ENCODE measurements around the gene VLDLR. TPM values are rescaled to one million over a fixed set of nuclear protein-coding genes. Genes with fewer than 3 reads are reported as not detected.

VLDLR gene
- total RNA-seq, 4 donors from 2014 or later, result 12.4 to 20.2 (median 15.7) TPM

DNA sequence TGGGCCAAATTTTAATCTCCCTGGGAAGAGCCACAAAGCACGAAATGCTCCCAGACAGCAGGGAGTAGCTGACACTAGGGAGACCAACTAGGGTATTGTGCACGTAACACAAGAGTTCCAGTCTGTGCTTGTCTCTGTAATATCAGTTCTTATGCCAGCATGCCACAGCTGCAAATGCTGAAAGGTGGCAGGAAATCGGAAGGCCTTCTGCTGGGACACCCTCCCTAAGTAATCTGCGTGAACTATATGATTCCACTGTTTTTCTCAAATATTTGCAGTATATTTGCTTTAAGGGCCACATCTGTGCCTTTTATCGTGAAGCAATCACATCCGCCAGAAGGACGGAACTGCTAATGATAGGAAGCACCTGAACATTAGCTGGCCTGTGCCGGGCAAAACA, 12.6 kb downstream of the VLDLR start:
- Histone ChIP-seq H3K36me3 (peaks cover 0 to 35% (median 0%) of the 10 kb centered on the region in 3 donors), H3K4me1 (peaks cover 5 to 68% (median 21%) of the 10 kb centered on the region in 3 donors), H3K27me3 (no peaks in the 10 kb centered on the region), H3K27ac (peak overlapping the region; percentile 5 to 79 (median 21)), H3K4me3 (peak overlapping the region in 1 of 4 donors; percentile 18), H3K9me3 (no peaks in the 10 kb centered on the region)
- TF ChIP-seq, protein P1, sequence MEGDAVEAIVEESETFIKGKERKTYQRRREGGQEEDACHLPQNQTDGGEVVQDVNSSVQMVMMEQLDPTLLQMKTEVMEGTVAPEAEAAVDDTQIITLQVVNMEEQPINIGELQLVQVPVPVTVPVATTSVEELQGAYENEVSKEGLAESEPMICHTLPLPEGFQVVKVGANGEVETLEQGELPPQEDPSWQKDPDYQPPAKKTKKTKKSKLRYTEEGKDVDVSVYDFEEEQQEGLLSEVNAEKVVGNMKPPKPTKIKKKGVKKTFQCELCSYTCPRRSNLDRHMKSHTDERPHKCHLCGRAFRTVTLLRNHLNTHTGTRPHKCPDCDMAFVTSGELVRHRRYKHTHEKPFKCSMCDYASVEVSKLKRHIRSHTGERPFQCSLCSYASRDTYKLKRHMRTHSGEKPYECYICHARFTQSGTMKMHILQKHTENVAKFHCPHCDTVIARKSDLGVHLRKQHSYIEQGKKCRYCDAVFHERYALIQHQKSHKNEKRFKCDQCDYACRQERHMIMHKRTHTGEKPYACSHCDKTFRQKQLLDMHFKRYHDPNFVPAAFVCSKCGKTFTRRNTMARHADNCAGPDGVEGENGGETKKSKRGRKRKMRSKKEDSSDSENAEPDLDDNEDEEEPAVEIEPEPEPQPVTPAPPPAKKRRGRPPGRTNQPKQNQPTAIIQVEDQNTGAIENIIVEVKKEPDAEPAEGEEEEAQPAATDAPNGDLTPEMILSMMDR (IDR thresholded peaks at IDR 0.05), result no peak
- intact Hi-C loops (cut with DNase I), result no loop called here
- DNase-seq, result no peak
- 32 to 46% methylated on average over 8 of the region's 8 CpGs for WGBS, 2 donors

DNA sequence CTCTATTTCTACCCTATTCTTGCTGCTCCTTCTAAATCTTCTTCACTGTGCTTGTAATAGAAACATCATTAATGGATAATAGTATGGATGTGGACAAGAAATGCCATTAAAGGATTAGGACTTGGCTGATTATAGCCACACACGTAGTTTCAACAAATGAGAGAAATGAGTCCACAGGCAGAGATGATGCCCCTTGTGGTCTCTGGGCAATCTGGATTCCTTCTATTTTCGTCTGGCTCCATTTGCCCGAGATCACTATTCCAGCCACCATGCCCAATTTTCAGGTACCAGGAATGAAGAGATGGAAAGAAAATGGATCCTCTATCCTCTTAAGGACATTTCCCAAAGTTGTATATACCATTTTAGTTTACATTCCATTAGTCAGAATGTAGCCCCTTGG, 13.2 kb downstream of the VLDLR start:
- Histone ChIP-seq H3K4me1 (peaks cover 5 to 61% (median 21%) of the 10 kb centered on the region in 3 donors), H3K36me3 (peaks cover 0 to 42% (median 0%) of the 10 kb centered on the region in 3 donors), H3K9me3 (no peaks in the 10 kb centered on the region), H3K27ac (peak overlapping the region in 2 of 4 donors; percentile 5 to 79), H3K4me3 (no peak overlapping the region), H3K27me3 (no peaks in the 10 kb centered on the region)
- no peak for DNase-seq
- intact Hi-C loops (cut with DNase I), result no loop called here
- WGBS, 2 donors, result 85% methylated on average over 3 of the region's 3 CpGs
- TF ChIP-seq POLR2A (IDR thresholded peaks at IDR 0.05), result no peak
- TF ChIP-seq, protein P1 (IDR thresholded peaks at IDR 0.05), result no peak

DNA sequence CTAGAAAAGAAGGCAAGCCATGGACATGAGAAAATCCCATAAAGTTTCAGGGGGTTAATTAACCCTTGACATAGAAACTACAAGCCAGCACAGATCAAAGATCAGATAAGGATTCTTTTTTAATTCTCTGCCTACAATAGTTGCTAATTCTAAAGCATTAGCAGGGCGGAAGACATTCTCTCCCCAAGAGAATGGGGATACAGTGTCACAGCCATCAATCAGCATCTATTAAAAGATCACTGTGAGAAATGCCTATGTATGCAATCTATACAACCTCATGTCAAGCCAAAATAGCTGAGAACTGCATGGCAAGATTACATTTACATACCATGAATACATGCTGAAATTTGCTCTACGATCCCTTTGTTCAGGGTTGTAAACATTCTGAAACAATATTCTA, 14.3 kb downstream of the VLDLR start:
- 90 to 92% methylated on average over 2 of the region's 2 CpGs for WGBS, 2 donors
- Histone ChIP-seq H3K27ac (no peak overlapping the region), H3K4me3 (no peak overlapping the region), H3K36me3 (peaks cover 0 to 52% (median 0%) of the 10 kb centered on the region in 3 donors), H3K4me1 (peaks cover 5 to 51% (median 21%) of the 10 kb centered on the region in 3 donors), H3K27me3 (no peaks in the 10 kb centered on the region), H3K9me3 (no peaks in the 10 kb centered on the region)
- DNase-seq, result no peak
- no peak for TF ChIP-seq POLR2A (IDR thresholded peaks at IDR 0.05)
- TF ChIP-seq, protein P1 (IDR thresholded peaks at IDR 0.05), result no peak
- intact Hi-C loops (cut with DNase I), result no loop called here

DNA sequence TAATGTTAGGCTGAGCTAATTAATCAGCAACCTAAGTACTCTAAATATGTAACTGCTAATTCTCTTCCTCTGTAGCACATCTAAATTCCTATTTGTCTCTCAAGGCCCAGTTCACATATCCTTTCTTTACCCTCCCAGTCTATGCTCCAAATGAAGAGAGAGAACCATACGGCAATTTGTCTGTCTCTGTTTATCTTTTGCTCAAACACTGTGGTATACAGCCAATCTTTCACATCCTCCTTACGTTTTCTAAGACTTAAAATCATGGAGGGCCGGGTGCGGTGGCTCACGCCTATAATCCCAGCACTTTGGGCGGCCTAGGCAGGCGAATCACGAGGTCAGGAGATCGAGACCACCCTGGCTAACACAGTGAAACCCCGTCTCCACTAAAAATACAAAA, 15.8 kb downstream of the VLDLR start:
- Histone ChIP-seq H3K36me3 (peaks cover 0 to 67% (median 0%) of the 10 kb centered on the region in 3 donors), H3K27ac (no peak overlapping the region), H3K27me3 (no peaks in the 10 kb centered on the region), H3K9me3 (no peaks in the 10 kb centered on the region), H3K4me1 (peaks cover 5 to 44% (median 17%) of the 10 kb centered on the region in 3 donors), H3K4me3 (no peak overlapping the region)
- TF ChIP-seq, protein P1 (IDR thresholded peaks at IDR 0.05), result no peak
- no peak for TF ChIP-seq POLR2A (IDR thresholded peaks at IDR 0.05)
- WGBS, 2 donors, result 64 to 86% methylated on average over 2 of the region's 10 CpGs
- intact Hi-C loops (cut with DNase I), result no loop called here
- DNase-seq, result no peak

DNA sequence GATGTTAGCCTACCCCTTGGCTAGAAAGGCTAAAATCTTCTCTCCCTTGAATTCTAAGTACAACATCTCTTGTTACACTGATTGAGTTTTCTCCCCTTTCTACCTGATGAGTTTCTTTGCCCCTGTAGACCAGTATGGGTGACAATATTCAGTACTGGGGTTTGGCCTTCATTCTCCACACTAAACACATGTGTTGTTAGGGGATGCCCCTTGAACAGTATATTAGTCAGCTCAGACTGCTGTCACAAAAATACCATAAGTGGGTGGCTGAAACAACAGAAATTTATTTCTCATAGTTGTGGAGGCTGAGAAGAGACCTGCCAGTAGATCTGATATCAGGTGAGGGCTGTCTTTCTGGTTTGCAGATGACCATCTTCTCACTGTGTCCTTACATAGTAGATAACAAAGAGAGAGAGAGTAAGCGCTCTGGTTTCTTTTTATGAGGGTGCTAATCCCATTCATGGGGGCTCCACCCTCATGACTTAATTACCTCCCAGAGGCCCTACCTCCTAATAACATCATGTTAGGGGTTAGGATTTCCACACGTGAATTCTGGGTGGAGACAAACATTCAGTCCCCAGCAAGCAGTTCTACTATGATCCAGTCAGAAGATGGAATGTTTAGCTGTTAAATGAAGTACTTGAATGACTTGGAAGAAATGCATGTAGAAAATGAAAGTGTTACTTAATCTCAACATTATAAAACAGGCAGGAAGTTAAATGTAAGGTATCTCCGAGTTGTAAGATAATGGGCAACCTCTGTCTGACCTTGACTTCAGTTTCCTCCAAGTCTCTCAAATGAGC, 17.5 kb downstream of the VLDLR start:
- Histone ChIP-seq H3K4me3 (no peak overlapping the region), H3K4me1 (peaks cover 5 to 27% (median 6%) of the 10 kb centered on the region in 3 donors), H3K9me3 (no peaks in the 10 kb centered on the region), H3K27me3 (no peaks in the 10 kb centered on the region), H3K36me3 (peaks cover 0 to 84% (median 11%) of the 10 kb centered on the region in 3 donors), H3K27ac (no peak overlapping the region)
- TF ChIP-seq, protein P1 (IDR thresholded peaks at IDR 0.05), result no peak
- TF ChIP-seq POLR2A (IDR thresholded peaks at IDR 0.05), result no peak
- no peak for DNase-seq
- WGBS, 2 donors, result 74 to 83% methylated on average over 3 of the region's 3 CpGs
- intact Hi-C loops (cut with DNase I), result no loop called here

All from esophagus squamous epithelium (tissue), 5 donors.